ENCODE data around the gene GOLIM4. TPM values are rescaled to one million over a fixed set of nuclear protein-coding genes. Genes with fewer than 3 reads are reported as not detected.

The GOLIM4 gene
- total RNA-seq, 1 donor from 2014 or later, result 43.1 TPM

DNA sequence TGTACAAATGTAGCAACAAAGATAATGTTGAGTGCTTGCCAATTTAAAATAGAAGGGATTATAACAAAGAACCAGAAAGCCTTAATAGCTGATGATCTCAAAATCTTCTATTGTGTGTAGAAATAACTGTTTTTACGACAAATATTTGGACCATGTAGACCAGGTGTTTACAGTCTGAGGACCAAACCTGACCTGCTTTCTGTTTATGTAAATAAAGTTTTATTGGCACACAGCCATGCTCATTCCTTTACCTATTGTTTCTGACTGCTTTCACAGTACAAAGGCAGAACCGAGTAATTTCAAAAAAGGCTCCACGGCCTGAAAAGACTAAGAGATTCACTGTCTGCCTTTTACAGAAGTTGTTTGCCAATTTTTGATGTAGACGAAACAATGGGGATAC is 91.8 kb downstream of the GOLIM4 start:
- H3K27me3 ChIP-seq, result no peaks in the 10 kb centered on the region
- no peak for DNase-seq (ENCODE audit: low spot score in 2 of 2)
- no peak overlapping the region for H3K27ac ChIP-seq
- H3K36me3 ChIP-seq, result no peaks in the 10 kb centered on the region
- peaks cover 0 to 4% of the 10 kb centered on the region in 2 donors for H3K9me3 ChIP-seq
- intact Hi-C loops (cut with DNase I), result no loop called here
- H3K4me3 ChIP-seq, result no peak overlapping the region
- no peaks in the 10 kb centered on the region for H3K4me1 ChIP-seq
- TF ChIP-seq, protein P1, sequence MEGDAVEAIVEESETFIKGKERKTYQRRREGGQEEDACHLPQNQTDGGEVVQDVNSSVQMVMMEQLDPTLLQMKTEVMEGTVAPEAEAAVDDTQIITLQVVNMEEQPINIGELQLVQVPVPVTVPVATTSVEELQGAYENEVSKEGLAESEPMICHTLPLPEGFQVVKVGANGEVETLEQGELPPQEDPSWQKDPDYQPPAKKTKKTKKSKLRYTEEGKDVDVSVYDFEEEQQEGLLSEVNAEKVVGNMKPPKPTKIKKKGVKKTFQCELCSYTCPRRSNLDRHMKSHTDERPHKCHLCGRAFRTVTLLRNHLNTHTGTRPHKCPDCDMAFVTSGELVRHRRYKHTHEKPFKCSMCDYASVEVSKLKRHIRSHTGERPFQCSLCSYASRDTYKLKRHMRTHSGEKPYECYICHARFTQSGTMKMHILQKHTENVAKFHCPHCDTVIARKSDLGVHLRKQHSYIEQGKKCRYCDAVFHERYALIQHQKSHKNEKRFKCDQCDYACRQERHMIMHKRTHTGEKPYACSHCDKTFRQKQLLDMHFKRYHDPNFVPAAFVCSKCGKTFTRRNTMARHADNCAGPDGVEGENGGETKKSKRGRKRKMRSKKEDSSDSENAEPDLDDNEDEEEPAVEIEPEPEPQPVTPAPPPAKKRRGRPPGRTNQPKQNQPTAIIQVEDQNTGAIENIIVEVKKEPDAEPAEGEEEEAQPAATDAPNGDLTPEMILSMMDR (IDR thresholded peaks at IDR 0.05), result no peak

DNA sequence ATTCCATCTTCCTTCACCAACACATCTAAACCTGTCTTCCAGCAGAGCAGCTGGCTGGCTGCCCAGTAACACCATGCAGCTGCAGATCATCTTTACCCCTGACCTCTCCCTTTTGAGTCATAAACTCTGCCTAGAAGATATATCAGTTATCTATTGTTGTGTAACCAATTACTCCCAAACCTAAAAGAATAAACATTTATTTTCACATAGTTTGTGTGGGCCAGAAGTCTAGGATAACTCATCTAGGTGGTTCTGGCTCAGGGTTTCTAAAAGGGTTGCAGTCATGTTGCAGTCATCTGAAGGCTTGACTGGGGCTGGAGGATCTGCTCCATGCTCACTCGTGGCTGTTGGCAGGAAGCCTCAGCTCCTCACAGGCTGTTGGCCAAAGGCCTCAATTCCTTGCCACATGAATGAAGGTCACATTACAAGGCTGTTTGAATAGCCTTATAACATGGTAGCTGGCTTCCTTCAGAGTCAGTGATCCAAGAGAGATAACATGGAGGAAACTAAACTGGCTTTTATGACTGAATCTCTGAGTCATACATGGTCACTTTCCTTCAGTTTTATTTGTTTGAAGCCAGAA is 92.8 kb downstream of the GOLIM4 start:
- intact Hi-C loops (cut with DNase I), result no loop called here
- Histone ChIP-seq H3K27ac (no peak overlapping the region), H3K9me3 (peaks cover 0 to 4% of the 10 kb centered on the region in 2 donors), H3K36me3 (no peaks in the 10 kb centered on the region), H3K4me1 (no peaks in the 10 kb centered on the region), H3K4me3 (no peak overlapping the region), H3K27me3 (no peaks in the 10 kb centered on the region)
- DNase-seq (ENCODE audit: low spot score in 2 of 2), result no peak
- TF ChIP-seq, protein P1 (IDR thresholded peaks at IDR 0.05), result no peak

DNA sequence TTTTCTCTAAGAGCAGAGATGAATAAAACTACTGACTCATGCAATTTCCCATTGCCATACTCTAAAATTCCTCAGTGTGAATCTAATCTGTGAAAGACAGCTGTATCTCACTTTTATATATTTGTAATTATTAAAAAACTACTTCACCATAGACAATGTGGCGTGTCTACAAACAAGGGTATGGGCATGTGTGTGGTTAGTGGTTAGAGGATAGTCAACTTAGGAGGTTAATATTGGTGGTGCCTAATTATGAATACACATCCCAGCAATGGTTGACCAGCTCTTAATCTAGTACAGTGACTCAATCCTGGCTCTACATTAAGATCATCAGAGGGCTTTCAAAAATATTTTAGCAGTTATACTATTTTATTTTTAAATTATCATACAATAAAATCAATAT is 94.5 kb downstream of the GOLIM4 start:
- no peaks in the 10 kb centered on the region for H3K27me3 ChIP-seq
- no peak overlapping the region for H3K4me3 ChIP-seq
- intact Hi-C loops (cut with DNase I), result no loop called here
- no peak overlapping the region for H3K27ac ChIP-seq
- H3K4me1 ChIP-seq, result no peaks in the 10 kb centered on the region
- peaks cover 0 to 4% of the 10 kb centered on the region in 2 donors for H3K9me3 ChIP-seq
- TF ChIP-seq, protein P1 (IDR thresholded peaks at IDR 0.05), result no peak
- H3K36me3 ChIP-seq, result no peaks in the 10 kb centered on the region
- no peak for DNase-seq (ENCODE audit: low spot score in 2 of 2)

DNA sequence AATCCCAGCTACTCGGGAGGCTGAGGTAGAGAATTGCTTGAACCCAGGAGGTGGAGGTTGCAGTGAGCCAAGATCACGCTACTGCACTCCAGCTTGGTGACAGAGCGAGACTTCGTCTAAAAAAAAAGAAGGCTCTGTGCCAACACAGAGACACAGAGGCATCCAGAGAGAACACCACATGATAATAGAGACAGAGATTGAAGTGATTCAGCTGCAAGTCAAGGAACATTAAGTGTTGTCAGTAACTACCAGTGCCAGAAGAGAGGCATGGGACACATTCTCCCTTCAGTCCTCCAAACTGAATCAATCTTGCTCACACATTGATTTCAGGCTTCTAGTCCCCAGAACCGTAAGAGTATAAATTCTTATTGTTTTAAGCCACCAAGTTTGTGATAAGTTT is 97.5 kb downstream of the GOLIM4 start:
- Histone ChIP-seq H3K36me3 (no peaks in the 10 kb centered on the region), H3K27ac (no peak overlapping the region), H3K4me1 (no peaks in the 10 kb centered on the region), H3K9me3 (peaks cover 0 to 4% of the 10 kb centered on the region in 2 donors), H3K4me3 (no peak overlapping the region), H3K27me3 (no peaks in the 10 kb centered on the region)
- TF ChIP-seq, protein P1 (IDR thresholded peaks at IDR 0.05), result no peak
- DNase-seq (ENCODE audit: low spot score in 2 of 2), result no peak
- intact Hi-C loops (cut with DNase I), result no loop called here

DNA sequence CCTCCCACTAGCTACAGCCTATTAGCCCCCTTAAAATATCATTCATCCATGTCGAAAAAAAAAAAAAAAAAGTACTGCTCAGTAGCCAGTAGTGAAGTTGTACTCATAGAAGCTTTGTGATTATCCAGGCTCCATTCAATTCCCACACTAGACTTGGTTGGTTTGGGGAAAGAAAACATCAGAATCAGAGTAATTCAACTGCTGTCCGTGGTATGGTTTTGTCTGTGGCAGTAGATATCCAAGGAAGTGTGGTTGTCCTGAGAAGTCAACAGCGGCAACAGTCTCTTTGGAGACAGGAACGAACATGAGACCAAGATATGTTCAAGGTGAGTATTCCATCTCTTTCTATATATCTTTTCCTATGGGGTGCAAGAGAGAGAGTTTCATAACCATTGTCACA is 99.2 kb downstream of the GOLIM4 start:
- Histone ChIP-seq H3K27ac (no peak overlapping the region), H3K4me1 (no peaks in the 10 kb centered on the region), H3K4me3 (no peak overlapping the region), H3K36me3 (no peaks in the 10 kb centered on the region), H3K27me3 (no peaks in the 10 kb centered on the region), H3K9me3 (no peaks in the 10 kb centered on the region)
- TF ChIP-seq, protein P1 (IDR thresholded peaks at IDR 0.05), result no peak
- no peak for DNase-seq (ENCODE audit: low spot score in 2 of 2)
- intact Hi-C loops (cut with DNase I), result no loop called here

DNA sequence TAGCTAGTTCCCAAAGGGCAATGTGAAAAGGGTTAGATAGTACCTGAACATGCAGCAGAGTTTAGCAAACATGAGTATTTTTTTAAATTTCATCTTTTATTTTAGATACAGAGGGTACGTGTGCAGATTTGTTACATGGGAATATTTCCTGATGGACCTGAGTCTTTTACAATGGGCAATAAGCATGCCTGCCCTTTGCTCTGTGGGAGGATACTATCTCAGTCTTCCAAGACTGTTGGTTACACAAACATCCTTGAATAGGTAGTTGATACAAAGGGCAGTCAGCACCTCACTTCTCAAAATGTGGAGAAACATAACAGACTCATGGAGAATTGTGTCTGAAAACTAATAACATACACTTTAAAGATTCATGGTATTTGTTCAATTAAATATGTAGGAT is 103.3 kb downstream of the GOLIM4 start:
- Histone ChIP-seq H3K36me3 (no peaks in the 10 kb centered on the region), H3K4me3 (no peak overlapping the region), H3K4me1 (no peaks in the 10 kb centered on the region), H3K27me3 (no peaks in the 10 kb centered on the region), H3K9me3 (no peaks in the 10 kb centered on the region), H3K27ac (no peak overlapping the region)
- DNase-seq (ENCODE audit: low spot score in 2 of 2), result no peak
- TF ChIP-seq, protein P1 (IDR thresholded peaks at IDR 0.05), result no peak
- intact Hi-C loops (cut with DNase I), result no loop called here

Data from ascending aorta (tissue), 2 donors.